Ishikawa (cell line): Measurements from ENCODE around the gene IDH3A.

Experiments used
- EP300 ChIP-seq: IDR thresholded peaks from 2 replicates; pipeline ENCODE4 v1.6.1; 2012; ENCODE audit warnings: borderline replicate concordance
- FOXM1 ChIP-seq: IDR thresholded peaks from 2 replicates; pipeline ENCODE4 v1.6.1; 2012; ENCODE audit warnings: low read depth, borderline replicate concordance
- NFIC ChIP-seq: IDR thresholded peaks from 2 replicates; pipeline ENCODE4 v1.6.1; 2012
- RAD21 ChIP-seq: IDR thresholded peaks from 2 replicates; pipeline ENCODE4 v1.6.1; 2012; ENCODE audit warnings: low read depth
- TAF1 ChIP-seq: IDR thresholded peaks from 2 replicates; pipeline ENCODE4 v1.6.1; 2012; ENCODE audit warnings: low read depth, mild to moderate bottlenecking
- YY1 ChIP-seq: IDR thresholded peaks from 2 replicates; pipeline ENCODE4 v1.6.1; 2012; ENCODE audit warnings: low read depth
- ZBTB7A ChIP-seq: IDR thresholded peaks from 2 replicates; pipeline ENCODE4 v1.6.1; 2012; ENCODE audit warnings: low read depth
- TF ChIP-seq, protein P1 (sequence below): IDR thresholded peaks from 2 replicates; pipeline ENCODE4 v1.6.1; 2012; ENCODE audit warnings: low read depth, mild to moderate bottlenecking
- TF ChIP-seq, protein P2 (sequence below): IDR thresholded peaks from 2 replicates; pipeline ENCODE4 v1.6.1; 2012

DNA sequence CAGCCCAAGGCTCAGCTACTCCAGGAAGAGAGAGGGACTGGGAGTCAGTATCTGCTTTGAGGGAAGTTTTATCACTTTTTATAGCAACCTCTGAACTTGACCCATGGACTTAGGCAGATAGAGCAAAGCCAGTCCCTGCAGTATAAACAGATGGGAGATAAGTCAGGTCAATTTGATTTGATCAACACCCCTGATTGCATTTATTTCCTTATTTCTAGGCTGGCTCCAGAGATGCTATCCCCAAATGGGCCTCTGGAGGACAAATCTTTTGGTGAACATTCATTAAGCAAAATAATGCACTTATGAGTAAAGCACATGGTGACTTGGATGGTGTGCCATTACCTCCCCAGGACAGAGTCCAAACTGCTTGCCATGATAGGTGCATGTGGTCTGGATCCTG is 8.9 kb upstream of the IDH3A start:
- TF ChIP-seq FOXM1: no peak
- TF ChIP-seq EP300: no peak
- TF ChIP-seq YY1: no peak
- no peak for TF ChIP-seq RAD21
- TF ChIP-seq NFIC: no peak
- TF ChIP-seq ZBTB7A: no peak
- TF ChIP-seq TAF1: no peak
- TF ChIP-seq, protein P1, sequence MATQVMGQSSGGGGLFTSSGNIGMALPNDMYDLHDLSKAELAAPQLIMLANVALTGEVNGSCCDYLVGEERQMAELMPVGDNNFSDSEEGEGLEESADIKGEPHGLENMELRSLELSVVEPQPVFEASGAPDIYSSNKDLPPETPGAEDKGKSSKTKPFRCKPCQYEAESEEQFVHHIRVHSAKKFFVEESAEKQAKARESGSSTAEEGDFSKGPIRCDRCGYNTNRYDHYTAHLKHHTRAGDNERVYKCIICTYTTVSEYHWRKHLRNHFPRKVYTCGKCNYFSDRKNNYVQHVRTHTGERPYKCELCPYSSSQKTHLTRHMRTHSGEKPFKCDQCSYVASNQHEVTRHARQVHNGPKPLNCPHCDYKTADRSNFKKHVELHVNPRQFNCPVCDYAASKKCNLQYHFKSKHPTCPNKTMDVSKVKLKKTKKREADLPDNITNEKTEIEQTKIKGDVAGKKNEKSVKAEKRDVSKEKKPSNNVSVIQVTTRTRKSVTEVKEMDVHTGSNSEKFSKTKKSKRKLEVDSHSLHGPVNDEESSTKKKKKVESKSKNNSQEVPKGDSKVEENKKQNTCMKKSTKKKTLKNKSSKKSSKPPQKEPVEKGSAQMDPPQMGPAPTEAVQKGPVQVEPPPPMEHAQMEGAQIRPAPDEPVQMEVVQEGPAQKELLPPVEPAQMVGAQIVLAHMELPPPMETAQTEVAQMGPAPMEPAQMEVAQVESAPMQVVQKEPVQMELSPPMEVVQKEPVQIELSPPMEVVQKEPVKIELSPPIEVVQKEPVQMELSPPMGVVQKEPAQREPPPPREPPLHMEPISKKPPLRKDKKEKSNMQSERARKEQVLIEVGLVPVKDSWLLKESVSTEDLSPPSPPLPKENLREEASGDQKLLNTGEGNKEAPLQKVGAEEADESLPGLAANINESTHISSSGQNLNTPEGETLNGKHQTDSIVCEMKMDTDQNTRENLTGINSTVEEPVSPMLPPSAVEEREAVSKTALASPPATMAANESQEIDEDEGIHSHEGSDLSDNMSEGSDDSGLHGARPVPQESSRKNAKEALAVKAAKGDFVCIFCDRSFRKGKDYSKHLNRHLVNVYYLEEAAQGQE: no peak
- TF ChIP-seq, protein P2, sequence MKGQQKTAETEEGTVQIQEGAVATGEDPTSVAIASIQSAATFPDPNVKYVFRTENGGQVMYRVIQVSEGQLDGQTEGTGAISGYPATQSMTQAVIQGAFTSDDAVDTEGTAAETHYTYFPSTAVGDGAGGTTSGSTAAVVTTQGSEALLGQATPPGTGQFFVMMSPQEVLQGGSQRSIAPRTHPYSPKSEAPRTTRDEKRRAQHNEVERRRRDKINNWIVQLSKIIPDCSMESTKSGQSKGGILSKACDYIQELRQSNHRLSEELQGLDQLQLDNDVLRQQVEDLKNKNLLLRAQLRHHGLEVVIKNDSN: no peak
